Glutamatergic neuron (in vitro differentiated cells): ENCODE data around the gene ACBD3. TPM values are rescaled to one million over a fixed set of nuclear protein-coding genes. Genes with fewer than 3 reads are reported as not detected.
A peak's percentile ranks its signal among the peaks of the same experiment; 100 is the strongest.

Experiments
- DNase-seq: peaks from one replicate; pipeline ENCODE4 v3.0.0; 2022
- H3K27ac Mint-ChIP-seq: one replicate; pipeline ENCODE4 v1.8.0; 2020; ENCODE audit warnings: mild to moderate bottlenecking, mixed read lengths, inconsistent platforms; ENCODE audit not compliant: unreplicated experiment
- H3K27me3 Mint-ChIP-seq: one replicate; pipeline ENCODE4 v1.8.0; 2020; ENCODE audit warnings: mild to moderate bottlenecking, moderate library complexity, mixed read lengths, inconsistent platforms; ENCODE audit not compliant: unreplicated experiment
- H3K36me3 Mint-ChIP-seq: one replicate; pipeline ENCODE4 v1.8.0; 2020; ENCODE audit warnings: mild to moderate bottlenecking, mixed read lengths, inconsistent platforms; ENCODE audit not compliant: unreplicated experiment
- H3K4me1 Mint-ChIP-seq: one replicate; pipeline ENCODE4 v1.8.0; 2020; ENCODE audit warnings: mild to moderate bottlenecking, low read depth, mixed read lengths, inconsistent platforms; ENCODE audit not compliant: unreplicated experiment
- H3K4me3 Mint-ChIP-seq: one replicate; pipeline ENCODE4 v1.8.0; 2020; ENCODE audit warnings: mild to moderate bottlenecking, mixed read lengths, inconsistent platforms; ENCODE audit not compliant: unreplicated experiment
- H3K9me3 Mint-ChIP-seq: one replicate; pipeline ENCODE4 v1.8.0; 2020; ENCODE audit warnings: mild to moderate bottlenecking, moderate library complexity, mixed read lengths, inconsistent platforms; ENCODE audit not compliant: unreplicated experiment
- CTCF ChIP-seq: fragments of 200-600 bp; sonication (generic); IDR thresholded peaks from one replicate; pipeline ENCODE4 v1.5.0; 2021; ENCODE audit not compliant: partially characterized antibody, unreplicated experiment
- total RNA-seq: library from RNA; stranded (reverse); fragmentation: NEBNext Ultra II Directional; extraction: Animal tissue kit (Norgen Biotek cat#: 25700); gene quantifications from one replicate; pipeline ENCODE4 v1.2.1, GENCODE V29; 2021; ENCODE audit not compliant: unreplicated experiment

Gene ACBD3
- total RNA-seq, 1 donor from 2014 or later, result 33.7 TPM

- Mint-ChIP-seq H3K27ac (no peak overlapping the region), H3K4me1 (peaks cover 14% of the 10 kb centered on the region), H3K4me3 (no peak overlapping the region), H3K9me3 (peaks cover 8% of the 10 kb centered on the region), H3K36me3 (no peaks in the 10 kb centered on the region), H3K27me3 (peaks cover 5% of the 10 kb centered on the region)
- no peak for DNase-seq
- TF ChIP-seq CTCF, result no peak
Observed at GRCh38 chr1:226119169-226119568, 67.4 kb downstream of the ACBD3 start.

DNA sequence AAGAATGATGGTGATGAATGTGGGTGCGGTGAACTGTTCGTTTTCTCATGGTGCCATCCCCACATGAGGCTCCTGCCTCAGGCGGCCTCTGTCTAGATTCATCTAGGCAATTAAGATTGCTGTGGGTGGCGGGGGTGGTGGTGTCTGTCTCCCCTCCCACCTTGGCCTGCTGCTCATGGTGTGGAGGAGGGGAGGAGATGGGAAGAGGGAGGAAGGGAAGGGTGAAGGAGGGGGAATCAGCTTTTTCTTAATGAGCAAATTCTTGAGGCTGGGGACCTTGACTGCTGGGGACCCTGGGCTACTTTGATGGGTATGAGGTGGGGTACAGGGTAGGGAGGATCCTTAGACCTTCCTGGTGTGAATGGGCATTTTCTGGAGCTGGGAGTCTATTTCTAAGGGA is 68.2 kb downstream of the ACBD3 start:
- no peak overlapping the region for H3K27ac Mint-ChIP-seq
- H3K9me3 Mint-ChIP-seq, result peaks cover 6% of the 10 kb centered on the region
- H3K4me3 Mint-ChIP-seq, result no peak overlapping the region
- no peak for TF ChIP-seq CTCF
- H3K27me3 Mint-ChIP-seq, result peaks cover 3% of the 10 kb centered on the region
- no peak for DNase-seq
- H3K4me1 Mint-ChIP-seq, result peaks cover 12% of the 10 kb centered on the region
- H3K36me3 Mint-ChIP-seq, result no peaks in the 10 kb centered on the region

DNA sequence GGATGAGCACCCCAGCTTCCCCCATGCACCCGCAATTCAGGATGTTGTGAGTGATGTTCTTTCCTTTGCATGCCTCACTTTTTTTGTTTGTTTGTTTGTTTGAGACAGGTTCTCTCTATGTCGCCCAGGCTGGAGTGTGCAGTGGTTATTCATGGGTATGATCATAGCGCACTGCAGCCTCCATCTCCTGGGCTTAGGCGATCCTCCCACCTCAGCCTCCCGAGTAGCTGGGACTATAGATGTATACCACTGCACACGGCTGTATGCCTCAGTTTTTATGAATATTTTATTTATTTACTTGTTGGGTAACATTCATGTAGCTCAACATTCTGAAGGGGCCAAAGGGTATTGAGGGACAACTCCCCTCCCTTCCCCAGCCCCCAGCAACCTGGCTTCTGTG is 69.2 kb downstream of the ACBD3 start:
- Mint-ChIP-seq H3K36me3 (no peaks in the 10 kb centered on the region), H3K9me3 (peaks cover 8% of the 10 kb centered on the region), H3K27me3 (no peaks in the 10 kb centered on the region), H3K27ac (no peak overlapping the region), H3K4me1 (peaks cover 16% of the 10 kb centered on the region), H3K4me3 (no peak overlapping the region)
- no peak for TF ChIP-seq CTCF
- no peak for DNase-seq

DNA sequence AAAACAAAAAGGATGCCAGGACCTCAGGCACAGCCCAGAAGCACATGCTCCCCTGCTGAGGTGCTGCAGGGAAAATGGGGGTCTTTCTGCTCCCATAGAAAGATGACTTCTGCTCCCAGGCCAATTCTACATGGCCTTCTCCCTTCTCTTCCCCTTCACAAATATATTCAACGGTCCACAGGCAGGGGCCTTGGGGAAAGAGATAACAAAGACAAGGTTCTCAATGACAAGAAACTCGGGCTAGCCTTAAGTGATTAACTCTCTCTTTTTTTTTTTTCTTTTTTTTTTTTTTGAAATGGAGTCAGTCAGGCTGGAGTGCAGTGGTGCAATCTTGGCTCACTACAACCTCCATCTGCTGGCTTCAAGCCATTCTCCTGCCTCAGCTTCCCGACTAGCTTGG is 69.9 kb downstream of the ACBD3 start:
- Mint-ChIP-seq H3K27me3 (no peaks in the 10 kb centered on the region), H3K4me3 (no peak overlapping the region), H3K9me3 (peaks cover 10% of the 10 kb centered on the region), H3K4me1 (peaks cover 16% of the 10 kb centered on the region), H3K36me3 (no peaks in the 10 kb centered on the region), H3K27ac (no peak overlapping the region)
- DNase-seq, result no peak
- TF ChIP-seq CTCF, result no peak

DNA sequence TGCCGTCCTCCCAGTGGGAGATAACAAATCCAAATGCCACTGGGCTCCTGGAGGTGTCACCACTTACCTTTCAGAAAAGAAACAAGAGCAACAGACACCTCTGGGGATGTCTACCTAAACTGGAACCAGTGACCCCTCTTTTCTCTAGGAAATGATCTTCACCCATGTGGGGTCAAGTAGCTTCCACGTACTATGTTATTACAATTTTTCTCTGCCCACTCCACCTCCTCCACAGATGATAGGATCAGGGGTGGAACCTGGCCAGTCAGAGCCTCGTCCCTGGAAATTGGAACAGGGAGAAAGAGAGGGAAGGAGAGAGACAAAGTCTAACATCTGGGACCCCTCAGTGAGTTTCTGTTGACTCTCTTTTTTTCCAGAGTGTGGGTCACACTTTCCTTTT is 73.9 kb downstream of the ACBD3 start:
- no peaks in the 10 kb centered on the region for H3K36me3 Mint-ChIP-seq
- peaks cover 24% of the 10 kb centered on the region for H3K4me1 Mint-ChIP-seq
- peaks cover 17% of the 10 kb centered on the region for H3K9me3 Mint-ChIP-seq
- peaks cover 10% of the 10 kb centered on the region for H3K27me3 Mint-ChIP-seq
- no peak for DNase-seq
- H3K4me3 Mint-ChIP-seq, result no peak overlapping the region
- TF ChIP-seq CTCF, result no peak
- H3K27ac Mint-ChIP-seq, result peak overlapping the region; percentile 55
